ENCODE data around the gene ADRM1.

GRCh38 chr20:62355878-62356588 is 53.2 kb downstream of the ADRM1 start:
- TF ChIP-seq CTCF (IDR thresholded peaks at IDR 0.05) = no peak
- no peak for TF ChIP-seq POLR2A (IDR thresholded peaks at IDR 0.05)
- TF ChIP-seq EP300 (IDR thresholded peaks at IDR 0.05; ENCODE audit: low read depth) = no peak

Measured in transverse colon (tissue), 3 donors.